ENCODE data around the gene CAPG. TPM values are rescaled to one million over a fixed set of nuclear protein-coding genes. Genes with fewer than 3 reads are reported as not detected.

The CAPG gene
- total and polyA plus RNA-seq, 2 of the 4 experiments (the other 2 are of a cell fraction) = 79.9 to 98.3 TPM

DNA sequence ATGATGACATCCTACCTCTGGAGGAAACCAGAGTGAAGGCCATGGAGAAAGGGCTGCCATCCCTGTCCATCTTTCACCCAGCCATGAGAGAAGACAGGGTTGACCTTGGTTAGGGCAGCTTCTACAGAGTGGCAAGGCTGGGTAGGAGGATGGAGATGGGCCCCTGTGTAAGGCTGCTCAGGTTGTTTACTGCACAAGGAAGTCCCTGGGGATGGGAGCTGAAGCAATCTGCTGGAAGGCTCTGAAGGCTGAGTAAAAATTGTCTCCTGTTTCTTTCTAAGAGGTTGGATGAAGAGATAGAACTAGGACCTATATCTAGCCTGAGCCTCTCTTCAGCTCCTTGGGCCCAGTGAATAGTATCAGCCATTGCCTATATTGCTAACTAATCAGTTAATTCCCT, 41.2 kb downstream of the CAPG start:
- Histone ChIP-seq H3K4me2 (ENCODE audit: low read depth, low read length) (no peak overlapping the region), H4K91ac (ENCODE audit: insufficient read depth, low read depth, low read length) (no peak overlapping the region), H3K9ac (ENCODE audit: low read depth, low read length) (no peak overlapping the region), H2AK9ac (replicated peaks; ENCODE audit: low read depth, low read length, poor library complexity) (no peak overlapping the region), H3K27me3 (ENCODE audit: control insufficient read depth, insufficient read depth, low read length) (no peaks in the 10 kb centered on the region), H3K9me3 (ENCODE audit: control insufficient read depth, insufficient read depth, low read length) (no peaks in the 10 kb centered on the region), H3K9me1 (ENCODE audit: insufficient read depth, low read length) (peaks cover 11% of the 10 kb centered on the region), H3K18ac (ENCODE audit: low read depth, low read length) (no peak overlapping the region), H2BK5ac (ENCODE audit: low read depth, low read length, poor library complexity, severe bottlenecking) (no peak overlapping the region), H2BK120ac (ENCODE audit: low read depth, low read length) (no peak overlapping the region), H3K79me1 (ENCODE audit: low read depth in 1 of 2, low read length in 2 of 2) (no peaks in the 10 kb centered on the region), H3K4me3 (ENCODE audit: insufficient read depth, low read depth, low read length) (no peak overlapping the region), H2AK5ac (ENCODE audit: low read depth, low read length) (no peak overlapping the region), H2BK20ac (ENCODE audit: low read depth, low read length) (no peak overlapping the region), H3K36me3 (ENCODE audit: control insufficient read depth, insufficient read depth, low read length) (peaks cover 9% of the 10 kb centered on the region), H3K14ac (replicated peaks; ENCODE audit: low read depth, low read length) (no peak overlapping the region), H4K8ac (ENCODE audit: low read depth in 2 of 2, low read length in 2 of 2) (no peak overlapping the region), H2AFZ (replicated peaks; ENCODE audit: low read length, poor library complexity) (no peak overlapping the region), H3K27ac (ENCODE audit: insufficient read depth, low read length) (no peak overlapping the region), H4K20me1 (ENCODE audit: insufficient read depth, low read length) (no peaks in the 10 kb centered on the region), H3K23ac (ENCODE audit: low read depth, low read length) (no peak overlapping the region), H3K4ac (ENCODE audit: low read depth, low read length) (no peak overlapping the region), H4K5ac (ENCODE audit: low read depth, low read length) (no peak overlapping the region), H2BK15ac (ENCODE audit: low read depth, low read length) (no peak overlapping the region), H3K4me1 (ENCODE audit: control insufficient read depth, insufficient read depth, low read length) (peaks cover 3% of the 10 kb centered on the region; the same call in 1 of the 2 replicates), H3K56ac (ENCODE audit: extremely low read depth, insufficient read depth, low read length) (no peak overlapping the region)
- CTCF ChIA-PET = no interaction called here
- in situ Hi-C loops (cut with MboI; ENCODE audit: low sequenced_read_pairs) (no loop called here), intact Hi-C loops (cut with micrococcal nuclease) (no loop called here), dilution Hi-C loops (cut with HindIII; ENCODE audit: low sequenced_read_pairs, unreplicated experiment) (no loop called here)
- POLR2A ChIA-PET (ENCODE audit: unreplicated experiment) = no interaction called here
- BruUV-seq (replicated peaks) = no TSS peak
- no peak; the same call in 1 of the 2 replicates for ATAC-seq (ENCODE audit: low read depth)
- TF ChIP-seq POLR2A (IDR thresholded peaks at IDR 0.05; ENCODE audit: low read depth, low read length) = no peak
- no peak for TF ChIP-seq FOS (IDR thresholded peaks at IDR 0.05; ENCODE audit: low read depth, low read length)
- TF ChIP-seq, protein P1, sequence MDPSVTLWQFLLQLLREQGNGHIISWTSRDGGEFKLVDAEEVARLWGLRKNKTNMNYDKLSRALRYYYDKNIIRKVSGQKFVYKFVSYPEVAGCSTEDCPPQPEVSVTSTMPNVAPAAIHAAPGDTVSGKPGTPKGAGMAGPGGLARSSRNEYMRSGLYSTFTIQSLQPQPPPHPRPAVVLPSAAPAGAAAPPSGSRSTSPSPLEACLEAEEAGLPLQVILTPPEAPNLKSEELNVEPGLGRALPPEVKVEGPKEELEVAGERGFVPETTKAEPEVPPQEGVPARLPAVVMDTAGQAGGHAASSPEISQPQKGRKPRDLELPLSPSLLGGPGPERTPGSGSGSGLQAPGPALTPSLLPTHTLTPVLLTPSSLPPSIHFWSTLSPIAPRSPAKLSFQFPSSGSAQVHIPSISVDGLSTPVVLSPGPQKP (IDR thresholded peaks at IDR 0.05; ENCODE audit: borderline replicate concordance, low read depth, low read length) = no peak
- TF ChIP-seq SMC3 (IDR thresholded peaks at IDR 0.05; ENCODE audit: low read depth, low read length) = no peak
- no peak for DNase-seq

All from IMR-90 (cell line).